Muscle of back (tissue), 13 donors: ENCODE results near the gene AANAT. TPM values are rescaled to one million over a fixed set of nuclear protein-coding genes. Genes with fewer than 3 reads are reported as not detected.

Experiments
- DNase-seq, 3 donors: peaks; one replicate each; pipeline versions ENCODE4 v3.0.0 to v3.0.0-alpha.2; 2013
- long read RNA-seq, 9 donors: transcript quantifications; one replicate each; lab custom pipeline, GENCODE V29; 2026
- polyA plus RNA-seq, 10 donors: library from polyadenylated mRNA; unstranded; fragments of 120-200 nt; gene quantifications; one replicate each; pipeline ENCODE4 v1.2.1, GENCODE V29; 2013; ENCODE audit not compliant: insufficient read length in 10 of 10

Gene AANAT
- under 1 TPM in 6 of 10 donors, not detected in 4; 0.17 to 0.83 (median 0.40) TPM for polyA plus RNA-seq
- long read RNA-seq, donor 1 = 0 reads
- long read RNA-seq, donor 2 = 0 reads
- long read RNA-seq, donor 3 = 0 reads
- long read RNA-seq, donor 4 = 0 reads
- long read RNA-seq, donor 5, partial matches to known transcripts = 26 of 26 reads
- long read RNA-seq, donor 5, other reads (novel, unspliced or antisense) = 0 of 26 reads
- long read RNA-seq, donor 6 = 0 reads
- long read RNA-seq, donor 7, partial matches to known transcripts = 0 of 1 reads
- long read RNA-seq, donor 7, other reads (novel, unspliced or antisense) = 0 of 1 reads
- long read RNA-seq, donor 8, partial matches to known transcripts = 7 of 7 reads
- long read RNA-seq, donor 8, other reads (novel, unspliced or antisense) = 0 of 7 reads
- long read RNA-seq, donor 9 = 0 reads

DNA sequence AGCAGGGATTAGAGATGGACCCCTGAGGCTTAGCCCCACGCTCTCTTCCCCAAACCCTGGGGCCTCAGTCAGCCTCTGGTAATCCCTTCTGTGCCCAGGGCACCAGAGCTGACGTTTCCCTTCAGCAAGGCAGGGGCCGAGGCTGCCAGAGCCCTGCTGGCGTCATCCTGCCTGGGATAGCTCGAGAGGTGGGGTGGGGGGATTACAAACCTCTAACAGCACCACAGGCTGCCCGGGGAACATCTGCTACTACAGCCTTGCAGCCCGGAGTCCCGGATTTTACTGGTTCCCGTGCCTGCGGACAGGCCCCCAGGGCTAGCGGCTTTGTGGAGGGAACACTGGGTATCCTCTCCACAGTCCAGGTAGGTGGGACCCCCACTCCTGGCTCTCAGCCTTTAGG is at the start of gene AANAT:
TSS of gene AANAT (plus strand) at position 238 of the 400 bp plus-strand sequence. CDS start 1,144 bp downstream, outside the sequence.
- DNase-seq = peak in 1 of 3 donors; percentile 32

DNA sequence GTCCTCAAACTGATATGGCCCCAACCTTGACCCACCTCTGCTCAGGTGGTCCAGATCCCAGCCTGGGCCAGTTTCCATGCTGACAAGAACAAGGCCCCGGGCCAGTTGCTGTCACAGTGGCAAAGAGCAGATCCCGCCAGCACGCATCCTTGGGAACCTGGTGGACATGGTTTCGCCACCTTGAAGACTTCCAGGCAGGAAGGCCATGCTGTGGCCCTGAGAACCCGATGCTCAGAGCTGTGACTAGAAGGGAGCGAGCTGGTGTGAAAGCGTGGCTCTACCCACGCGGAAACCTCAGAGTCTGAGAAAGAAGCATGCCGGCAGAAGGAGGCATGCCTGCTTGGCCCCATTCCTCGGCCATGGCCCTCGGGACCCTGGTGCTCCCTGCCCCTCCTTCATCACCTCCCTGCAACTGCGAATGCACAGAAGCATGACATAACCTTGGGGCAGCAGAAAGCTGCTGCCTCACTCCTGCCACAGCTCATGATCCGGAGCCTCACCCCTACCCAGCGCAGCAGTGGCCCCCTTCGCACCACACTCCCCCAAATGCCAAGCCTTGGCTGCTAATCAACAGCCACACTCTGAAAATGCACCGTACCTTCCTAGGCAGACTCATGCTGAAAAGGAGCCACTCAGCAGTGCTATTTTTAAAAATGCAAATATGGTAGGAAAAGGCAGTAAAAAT is 47.7 kb upstream of the AANAT start:
- no peak for DNase-seq

DNA sequence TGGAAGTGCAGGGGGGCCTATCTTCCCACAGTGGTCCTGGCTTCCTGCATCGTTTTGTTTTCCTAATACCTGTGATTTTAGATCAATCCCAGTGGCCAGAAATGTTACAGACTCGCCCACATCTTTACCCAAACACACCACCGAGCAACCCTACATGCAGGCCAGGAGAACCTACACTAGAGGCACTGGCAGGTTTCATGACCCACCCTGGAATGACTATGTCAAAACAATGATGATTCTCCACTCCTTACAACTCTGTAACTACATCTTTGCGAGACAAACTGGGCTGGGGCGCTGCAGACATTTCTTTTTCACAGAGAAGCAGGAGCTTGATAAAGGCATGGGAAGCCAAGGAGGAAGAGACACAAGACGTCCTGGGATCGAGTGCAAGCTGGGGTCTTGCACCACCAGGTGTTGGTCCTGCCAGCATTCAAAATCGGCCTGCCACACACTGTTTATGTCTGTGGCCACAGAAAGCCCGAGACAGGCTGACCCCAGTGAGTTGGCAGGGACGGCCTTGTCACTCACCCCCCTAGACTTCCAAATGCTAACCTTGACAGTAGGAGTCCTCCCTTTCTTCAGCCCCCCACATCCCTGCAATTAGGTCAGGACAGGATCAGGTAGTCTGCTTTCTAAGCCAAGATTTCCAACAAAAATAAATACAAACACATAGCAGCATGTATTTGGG is 46.9 kb upstream of the AANAT start:
- DNase-seq = no peak

DNA sequence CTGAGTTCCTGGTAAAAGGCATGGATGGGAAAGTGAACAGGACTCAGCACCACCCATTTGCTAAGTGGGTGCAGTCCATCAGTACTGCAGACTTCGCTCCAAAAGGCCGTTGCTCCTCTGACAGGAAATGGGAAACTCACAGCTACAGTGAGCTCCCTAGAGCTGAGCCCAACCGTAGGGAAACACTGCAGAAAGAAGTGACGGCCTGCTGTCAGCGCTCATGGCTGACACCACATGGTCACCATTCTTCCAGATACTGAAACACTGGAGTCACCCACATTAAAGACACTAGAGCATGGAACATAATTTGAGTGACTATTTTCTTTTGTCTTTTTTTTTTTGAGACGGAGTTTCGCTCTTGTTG is 46.4 kb upstream of the AANAT start:
- peak in 1 of 3 donors; percentile 56 for DNase-seq

DNA sequence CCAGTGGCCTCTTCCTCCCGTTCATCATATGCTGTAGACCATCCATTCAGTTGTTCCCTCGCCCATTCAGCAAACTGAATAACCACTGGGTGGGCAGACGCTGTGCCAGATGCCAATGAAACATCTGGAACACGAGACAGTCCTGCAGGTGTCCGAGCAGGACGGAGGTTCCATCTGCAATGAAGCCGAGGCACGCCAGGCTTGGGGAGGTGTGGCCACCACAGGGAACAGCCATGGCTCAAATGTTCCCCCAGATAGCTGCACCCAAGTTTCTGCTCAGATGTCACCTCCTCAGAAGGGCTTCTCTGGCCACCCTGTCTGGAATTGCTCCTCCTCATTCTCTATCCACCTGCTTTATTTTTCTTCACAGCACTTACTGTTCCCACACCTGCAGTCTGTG is 45.0 kb upstream of the AANAT start:
- no peak for DNase-seq

DNA sequence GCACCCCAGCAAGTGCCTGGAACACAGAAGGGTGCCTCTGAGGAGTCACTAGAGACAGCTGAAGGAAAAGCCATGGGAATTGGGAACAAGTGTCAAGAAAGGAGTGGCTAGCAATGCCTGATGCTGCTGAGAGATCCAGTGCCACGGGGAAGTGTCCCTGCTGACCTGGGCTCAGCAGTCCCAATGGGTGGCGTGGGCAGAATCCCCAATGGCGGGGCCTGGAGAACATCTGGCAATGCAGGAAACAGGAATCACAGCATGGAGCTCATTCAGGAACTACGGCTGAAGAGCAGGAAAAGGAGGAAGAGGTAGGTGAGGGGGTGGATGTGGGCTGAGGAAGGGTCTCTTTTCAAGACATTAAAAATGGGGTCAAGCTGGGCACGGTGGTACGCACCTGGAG is 44.5 kb upstream of the AANAT start:
- no peak for DNase-seq

DNA sequence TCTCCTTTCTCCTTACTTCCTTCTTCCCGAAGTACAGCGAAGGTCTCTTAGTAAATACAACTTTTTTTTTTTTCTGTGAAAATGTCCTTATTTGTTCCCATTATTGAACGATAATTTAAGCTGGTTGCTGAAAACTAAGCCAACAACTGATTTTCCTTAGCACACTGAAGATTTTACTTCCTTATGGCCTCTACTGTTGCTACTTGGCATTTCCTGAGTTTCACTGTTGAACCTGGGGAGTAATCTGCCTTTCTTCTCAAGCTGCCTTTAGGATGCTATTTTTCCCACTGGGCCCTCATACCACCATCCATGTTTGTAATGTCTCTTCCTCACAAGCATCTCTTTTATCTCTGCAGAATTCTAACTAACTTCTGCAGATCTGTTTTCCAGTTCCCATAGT is 40.5 kb upstream of the AANAT start:
- DNase-seq = no peak

DNA sequence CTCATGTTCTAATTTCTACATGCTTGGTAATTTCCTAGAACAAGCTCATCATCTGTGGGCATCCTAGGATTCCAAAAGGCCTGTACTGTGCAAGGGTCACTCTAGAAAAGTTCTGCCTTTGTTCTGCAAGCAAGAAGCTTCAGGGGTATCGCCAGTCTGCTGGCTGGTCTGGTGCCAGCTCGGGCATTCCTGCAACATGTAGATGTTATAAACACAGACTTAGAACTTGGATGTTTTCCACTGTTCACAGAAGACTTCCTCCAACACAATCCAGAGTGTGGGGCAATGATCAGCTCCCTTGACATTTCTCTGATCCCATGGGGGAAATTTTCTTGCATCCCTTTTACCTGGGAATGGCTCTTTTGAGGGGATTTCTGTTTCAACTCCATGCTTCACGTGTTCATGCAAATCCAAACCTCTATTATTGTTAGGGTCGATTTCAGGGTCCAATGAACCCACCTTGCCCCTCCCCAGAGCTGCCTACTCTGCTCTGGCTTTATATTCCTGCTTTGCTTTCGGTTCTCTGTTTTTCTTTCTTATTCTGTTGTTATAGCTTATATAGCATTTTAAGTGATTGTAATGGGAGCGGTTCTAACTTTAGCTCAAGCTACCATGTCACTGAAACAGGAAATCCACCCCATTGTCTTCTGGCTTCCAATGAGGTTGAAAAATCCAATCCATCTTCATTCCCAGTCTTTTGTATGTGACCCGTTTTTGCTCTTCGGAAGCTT is 39.7 kb upstream of the AANAT start:
- DNase-seq = no peak

DNA sequence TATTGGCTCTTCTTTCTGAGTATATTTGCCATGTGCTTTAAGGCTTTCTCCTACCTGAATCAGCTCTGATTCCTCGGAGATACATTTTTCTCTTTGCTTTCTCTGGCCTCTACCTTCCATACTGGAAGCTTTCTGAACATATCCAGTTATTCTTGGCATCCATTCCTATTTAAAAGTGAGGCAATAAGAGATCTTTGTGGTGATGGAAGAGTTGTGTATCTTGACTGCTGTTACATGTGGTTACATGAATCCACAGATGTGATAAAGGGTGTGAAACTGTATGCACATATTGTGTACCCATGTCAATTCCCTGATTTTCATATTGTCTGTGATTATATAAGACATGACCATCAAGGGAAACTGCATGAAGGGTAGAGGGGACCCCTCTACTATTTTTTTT is 38.9 kb upstream of the AANAT start:
- DNase-seq = no peak

DNA sequence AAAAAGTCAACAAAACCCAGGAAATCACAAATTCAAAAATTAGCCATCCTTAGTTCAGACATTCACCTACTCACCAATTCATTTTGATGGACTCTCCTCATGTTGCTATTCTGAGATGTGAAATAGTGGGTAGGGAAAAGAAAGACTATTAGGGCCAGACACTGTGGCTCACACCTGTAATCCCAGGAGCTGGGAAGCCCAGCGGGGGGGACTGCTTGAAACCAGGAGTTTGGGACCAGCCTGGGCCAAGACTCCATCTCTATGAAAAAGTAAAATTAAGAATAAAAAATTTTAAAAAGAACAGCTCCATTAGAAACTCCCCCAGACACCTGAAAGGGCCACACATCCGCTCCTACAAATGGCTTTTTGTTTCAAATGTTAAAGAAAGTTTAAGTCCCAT is 35.9 kb upstream of the AANAT start:
- no peak for DNase-seq

DNA sequence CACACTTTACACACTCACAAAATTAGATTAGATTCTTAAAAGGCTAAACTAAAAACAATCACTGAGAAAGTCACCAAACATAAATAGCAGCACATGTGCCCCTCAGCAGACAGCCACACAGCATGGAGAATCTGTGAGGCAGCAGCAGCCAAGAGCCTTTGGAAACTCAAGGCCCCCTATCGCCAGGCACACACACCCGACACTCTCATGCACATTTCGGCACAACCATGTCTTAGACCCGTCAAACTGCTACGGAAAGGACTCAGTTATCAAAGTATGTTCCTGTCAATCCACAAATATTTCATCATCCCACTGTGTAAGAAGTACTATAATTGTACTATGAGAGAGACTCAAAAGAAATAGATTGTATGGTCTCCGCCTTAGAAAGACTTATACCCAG is 35.4 kb upstream of the AANAT start:
- DNase-seq = no peak

DNA sequence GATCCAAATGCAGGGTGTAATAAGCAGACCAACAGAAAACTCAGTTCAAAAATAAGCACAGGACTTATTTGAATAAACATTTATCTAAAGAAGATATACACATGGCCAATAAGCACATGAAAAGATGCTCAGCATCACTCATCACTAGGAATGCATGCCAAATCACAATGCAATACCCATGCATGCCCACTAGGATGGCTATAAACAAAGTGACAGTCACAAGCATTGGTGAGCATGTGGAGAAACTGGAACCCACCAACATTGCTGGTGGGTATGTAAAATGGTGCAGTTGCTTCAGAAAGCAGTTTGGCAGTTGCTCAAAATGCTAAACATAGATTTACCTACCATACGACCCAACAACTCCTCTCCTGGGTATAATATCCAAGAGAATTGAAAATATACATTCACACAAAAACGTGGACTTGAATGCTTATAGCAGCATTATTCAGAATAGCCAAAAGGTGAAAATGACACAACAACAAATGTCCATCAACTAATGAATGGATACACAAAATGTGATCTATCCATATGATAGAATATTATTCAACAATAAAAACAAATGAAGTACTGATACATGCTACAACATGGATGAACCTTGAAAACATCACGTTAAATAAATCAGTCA is 34.6 kb upstream of the AANAT start:
- no peak for DNase-seq

DNA sequence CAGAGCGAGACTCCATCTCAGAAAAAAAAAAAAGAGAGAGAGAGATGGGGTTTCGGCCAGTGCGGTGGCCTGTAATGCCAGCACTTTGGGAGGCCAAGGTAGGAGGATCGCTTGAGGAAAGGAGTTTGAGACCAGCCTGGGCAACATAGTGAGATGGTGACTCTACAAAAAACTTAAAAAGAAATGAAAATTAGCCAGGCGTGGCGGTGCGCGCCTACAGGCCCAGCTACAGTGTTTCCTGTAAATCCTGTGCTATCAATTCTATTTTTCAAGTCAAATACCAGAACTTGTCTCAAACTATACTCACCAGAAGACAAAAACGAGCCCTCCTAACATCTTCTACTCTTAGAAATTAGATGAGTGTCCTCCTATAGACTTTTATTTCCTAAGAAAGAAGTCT is 33.7 kb upstream of the AANAT start:
- no peak for DNase-seq

DNA sequence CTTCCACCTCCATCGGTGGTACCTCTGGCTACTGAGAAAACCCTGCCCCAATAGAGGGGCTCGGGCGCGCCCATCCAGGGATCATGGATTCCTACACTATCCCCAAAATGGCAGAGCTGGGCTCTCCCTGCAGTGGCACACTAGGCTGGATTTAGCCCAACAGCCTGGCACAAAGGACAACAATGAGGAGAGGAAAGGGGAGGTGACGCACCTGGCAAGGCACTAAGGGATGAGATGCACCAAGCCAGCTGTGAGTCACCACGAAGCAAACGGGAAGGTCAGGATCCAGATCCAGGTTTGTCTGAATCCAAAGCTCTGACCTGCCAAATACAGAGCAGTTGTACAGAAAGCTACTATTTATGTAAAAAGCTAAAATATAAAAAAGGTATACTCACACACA is 32.5 kb upstream of the AANAT start:
- DNase-seq = no peak

DNA sequence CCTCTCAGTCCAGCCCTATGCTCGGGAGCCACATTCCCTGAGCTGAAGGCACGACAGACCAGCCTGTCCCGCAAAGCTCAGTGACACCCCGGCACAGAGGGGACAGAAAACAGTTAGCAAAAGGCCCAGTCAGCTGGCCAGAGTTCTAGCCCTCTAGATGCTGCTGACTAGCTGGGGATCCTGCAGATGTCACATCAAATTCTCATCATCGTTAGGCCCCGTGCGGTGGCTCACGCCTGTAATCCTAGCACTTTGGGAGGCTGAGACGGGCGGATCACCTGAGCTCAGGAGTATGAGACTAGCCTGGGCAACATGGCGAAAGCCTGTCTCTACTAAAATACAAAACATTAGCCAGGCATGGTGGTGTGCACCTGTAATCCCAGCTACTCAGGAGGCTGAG is 31.7 kb upstream of the AANAT start:
- DNase-seq = no peak

DNA sequence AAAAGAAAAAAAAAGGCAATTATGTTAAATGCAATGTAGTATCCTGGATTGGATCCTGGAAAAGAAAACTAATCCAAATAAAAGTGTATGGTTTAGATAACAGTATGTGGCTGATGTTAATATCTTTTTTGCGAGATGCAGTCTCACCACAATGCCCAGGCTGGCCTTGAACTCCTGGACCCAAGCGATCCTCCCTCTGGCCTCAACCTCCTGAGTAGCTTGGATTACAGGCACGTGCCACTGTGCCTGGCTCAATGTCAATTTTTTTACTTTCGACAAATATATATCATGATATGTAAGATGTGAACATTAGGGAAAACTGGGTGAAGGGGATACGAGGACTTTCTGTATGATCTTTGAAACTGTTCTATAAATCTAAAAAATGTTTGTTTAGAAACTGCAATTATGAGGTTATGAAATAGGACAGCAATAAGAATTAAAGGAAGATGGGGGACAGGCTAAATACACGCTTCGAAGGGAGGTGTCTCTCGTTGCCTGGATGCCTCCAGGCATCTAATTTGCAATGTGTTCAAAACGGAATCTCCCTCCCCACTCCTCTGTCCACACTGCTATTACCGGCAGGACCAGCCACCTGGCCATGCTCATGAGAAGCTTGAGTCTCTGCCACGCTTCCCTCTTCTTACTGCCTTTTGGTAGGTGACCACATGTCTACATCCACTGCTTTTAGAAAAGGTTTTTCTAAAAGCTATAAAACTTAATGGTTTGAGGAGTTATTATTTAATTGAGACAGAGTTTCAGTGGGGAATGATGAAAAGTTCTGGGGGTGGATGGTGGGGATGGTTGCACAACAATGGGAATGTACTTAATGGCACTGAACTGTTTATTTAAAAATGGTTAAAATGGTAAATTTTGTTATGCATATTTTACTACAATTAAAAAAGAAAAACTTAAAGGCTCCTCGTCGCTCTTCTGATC is 29.7 kb upstream of the AANAT start:
- no peak for DNase-seq

DNA sequence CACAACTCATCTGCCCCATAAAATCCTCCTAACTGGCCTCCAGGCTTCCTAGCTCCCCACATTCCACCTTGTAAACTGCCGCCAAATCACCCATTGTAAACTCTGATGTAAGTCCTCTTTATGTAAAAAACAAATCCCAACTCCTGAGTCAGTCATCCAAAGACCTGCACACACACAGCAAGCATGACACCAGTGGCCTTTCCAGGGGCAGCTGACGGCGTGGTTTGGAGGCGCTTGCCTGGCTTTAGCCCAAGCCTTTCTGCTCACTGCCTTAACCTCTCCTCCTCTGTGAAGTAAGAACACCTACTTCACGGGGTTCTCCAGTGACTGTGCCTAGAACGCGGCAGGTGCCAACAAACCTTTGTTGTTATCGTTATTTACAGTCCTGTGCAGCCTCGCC is 28.5 kb upstream of the AANAT start:
- DNase-seq = no peak

DNA sequence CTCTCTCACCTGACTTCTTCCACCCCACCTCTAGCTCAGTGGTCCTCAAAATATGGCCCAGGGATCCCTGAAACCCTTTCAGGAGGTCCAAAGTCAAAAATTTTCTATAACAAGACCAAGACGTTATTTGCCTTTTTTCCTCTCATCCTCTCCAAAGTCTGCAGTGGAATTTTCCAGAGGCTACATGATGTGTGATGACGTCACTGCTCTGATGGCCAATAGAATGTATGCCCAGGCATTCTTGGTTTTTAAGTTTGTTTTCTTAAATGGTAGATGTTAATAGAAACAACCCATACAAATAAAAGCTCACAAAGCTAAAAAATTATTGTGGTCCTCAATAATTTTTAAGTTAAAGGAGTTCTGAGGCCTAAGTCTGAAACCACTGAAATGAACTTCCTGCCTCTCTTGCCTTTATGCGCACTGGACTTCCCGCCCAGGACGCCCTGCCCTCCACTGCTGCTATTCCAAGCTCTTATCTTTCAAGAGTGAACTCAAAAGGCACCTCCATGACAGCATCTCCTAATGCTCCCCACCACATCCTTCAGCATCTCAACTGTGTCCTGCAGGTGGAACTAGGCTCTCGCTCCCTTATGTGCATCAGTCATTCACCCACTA is 28.0 kb upstream of the AANAT start:
- DNase-seq = no peak

DNA sequence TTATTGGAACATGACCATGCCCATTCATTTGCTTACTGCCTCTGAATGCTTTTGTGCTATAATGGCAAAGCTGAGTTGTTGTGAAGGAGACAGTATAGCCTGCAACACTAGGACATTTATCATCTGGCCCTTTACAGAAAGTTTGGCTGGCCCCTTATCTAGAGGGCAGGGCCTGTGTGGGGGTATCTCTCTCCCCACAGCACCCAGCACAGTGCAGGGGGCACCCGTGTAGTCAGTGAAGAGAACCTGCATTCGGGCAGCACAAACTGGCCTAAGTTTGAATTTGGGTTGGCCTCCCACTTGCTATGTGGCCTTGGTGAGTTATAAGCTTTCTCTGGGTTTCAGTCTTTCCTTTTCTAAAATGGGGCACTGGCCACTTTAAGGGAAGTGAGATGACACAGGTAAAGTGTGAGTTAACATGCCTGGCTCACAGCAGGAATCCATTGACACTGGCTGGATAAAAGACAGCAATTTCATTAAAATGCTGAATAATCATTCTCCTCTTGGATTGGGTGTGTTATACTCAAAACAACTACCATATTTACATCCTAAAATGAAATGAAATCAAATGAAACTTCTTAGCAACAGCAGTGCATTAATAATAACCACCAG is 26.5 kb upstream of the AANAT start:
- DNase-seq = no peak
